Endodermal cell (in vitro differentiated cells): Measurements from ENCODE around the gene KAZALD1. TPM values are rescaled to one million over a fixed set of nuclear protein-coding genes. Genes with fewer than 3 reads are reported as not detected.
"Not testable (repeated sequence)": the region's sequence is repeated elsewhere in the genome, so short reads cannot be mapped to it uniquely, and the experiment has no call there.

Source experiments
- DNase-seq: peaks from one replicate; pipeline ENCODE4 v3.0.0-alpha.2; 2017
- H3K27ac ChIP-seq: 2 replicates; pipeline ENCODE4 v1.5.1; 2013; ENCODE audit warnings: mild to moderate bottlenecking, low read depth, low read length, moderate library complexity
- H3K27me3 ChIP-seq: 2 replicates; pipeline ENCODE4 v1.6.1; 2013; ENCODE audit warnings: mild to moderate bottlenecking, low read length, moderate library complexity; ENCODE audit not compliant: insufficient read depth, control insufficient read depth, poor library complexity, severe bottlenecking
- H3K36me3 ChIP-seq: 2 replicates; pipeline ENCODE4 v1.7.0; 2013; ENCODE audit warnings: mild to moderate bottlenecking, low read length, moderate library complexity; ENCODE audit not compliant: control insufficient read depth, insufficient read depth
- H3K4me1 ChIP-seq: one replicate; pipeline ENCODE4 v1.7.0; 2013; ENCODE audit warnings: low read length; ENCODE audit not compliant: control insufficient read depth, insufficient read depth
- H3K4me3 ChIP-seq: 2 replicates; pipeline ENCODE4 v1.5.1; 2013; ENCODE audit warnings: mild to moderate bottlenecking, low read length, moderate library complexity
- H3K9ac ChIP-seq: 2 replicates; pipeline ENCODE4 v1.6.1; 2013; ENCODE audit warnings: mild to moderate bottlenecking, low read length, moderate library complexity; ENCODE audit not compliant: poor library complexity, severe bottlenecking; ENCODE audit errors: extremely low read depth
- H3K9me3 ChIP-seq: 2 replicates; pipeline ENCODE4 v1.6.1; 2013; ENCODE audit warnings: mild to moderate bottlenecking, low read length, moderate library complexity; ENCODE audit not compliant: control insufficient read depth
- H3K27ac Mint-ChIP-seq: 2 replicates; pipeline ENCODE4 v1.8.0; 2020; ENCODE audit warnings: mixed read lengths
- H3K27me3 Mint-ChIP-seq: 2 replicates; pipeline ENCODE4 v1.8.0; 2021; ENCODE audit warnings: mild to moderate bottlenecking, mixed read lengths; ENCODE audit not compliant: insufficient read depth
- H3K36me3 Mint-ChIP-seq: 2 replicates; pipeline ENCODE4 v1.8.0; 2020; ENCODE audit warnings: low read depth, mixed read lengths
- H3K4me1 Mint-ChIP-seq: 2 replicates; pipeline ENCODE4 v1.8.0; 2020; ENCODE audit warnings: mixed read lengths
- H3K4me3 Mint-ChIP-seq: 2 replicates; pipeline ENCODE4 v1.8.0; 2020; ENCODE audit warnings: mild to moderate bottlenecking, moderate library complexity, mixed read lengths
- H3K9me3 Mint-ChIP-seq: 2 replicates; pipeline ENCODE4 v1.8.0; 2020; ENCODE audit warnings: mild to moderate bottlenecking, mixed read lengths
- WGBS, 2 experiments: methylation state at CpG; one replicate each; pipeline versions ENCODE4 v1.1.5 to v1.1.7; 2013; ENCODE audit warnings: missing lambda C conversion rate in 2 of 2, mixed read lengths in 1 of 2; ENCODE audit not compliant: insufficient coverage in 1 of 2, insufficient read length in 1 of 2; 5-methylcytosine and 5-hydroxymethylcytosine counted together
- total RNA-seq, 2 donors: library from RNA; stranded (reverse); fragmentation: NEBNext Ultra II Directional in 1 of 2; extraction: Animal tissue kit (Norgen Biotek cat#: 25700) in 1 of 2; gene quantifications; 2 replicates in 1 of 2; 3 replicates in 1 of 2; pipeline ENCODE4 v1.2.1, GENCODE V29; 2021
- TF ChIP-seq, protein P1 (sequence below): fragments of 200-600 bp; sonication (generic); conservative IDR thresholded peaks from 2 replicates; pipeline ENCODE4 v1.5.0; 2021; ENCODE audit warnings: antibody characterized with exemption, mild to moderate bottlenecking

The KAZALD1 gene
- total RNA-seq, 2 donors from 2014 or later: 5.2 to 10.0 TPM

DNA sequence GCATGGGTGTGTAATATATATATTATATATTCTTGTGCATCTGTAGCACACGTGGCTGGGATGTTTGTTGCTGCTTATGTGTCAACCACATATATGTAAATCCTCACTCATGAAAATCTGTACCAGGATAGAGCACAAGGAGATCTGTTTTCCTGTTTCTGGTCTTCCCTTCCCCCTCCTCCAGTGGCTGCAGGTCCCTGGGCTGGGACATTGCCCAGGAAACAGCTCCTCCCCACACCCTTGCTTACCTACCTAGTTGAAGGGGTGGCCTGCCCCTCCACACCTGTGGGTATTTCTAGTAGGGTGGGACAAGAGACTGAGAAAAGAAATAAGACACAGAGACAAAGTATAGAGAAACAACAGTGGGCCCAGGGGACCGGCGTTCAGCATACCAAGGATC lies 28.5 kb upstream of the KAZALD1 start:
- TF ChIP-seq, protein P1, sequence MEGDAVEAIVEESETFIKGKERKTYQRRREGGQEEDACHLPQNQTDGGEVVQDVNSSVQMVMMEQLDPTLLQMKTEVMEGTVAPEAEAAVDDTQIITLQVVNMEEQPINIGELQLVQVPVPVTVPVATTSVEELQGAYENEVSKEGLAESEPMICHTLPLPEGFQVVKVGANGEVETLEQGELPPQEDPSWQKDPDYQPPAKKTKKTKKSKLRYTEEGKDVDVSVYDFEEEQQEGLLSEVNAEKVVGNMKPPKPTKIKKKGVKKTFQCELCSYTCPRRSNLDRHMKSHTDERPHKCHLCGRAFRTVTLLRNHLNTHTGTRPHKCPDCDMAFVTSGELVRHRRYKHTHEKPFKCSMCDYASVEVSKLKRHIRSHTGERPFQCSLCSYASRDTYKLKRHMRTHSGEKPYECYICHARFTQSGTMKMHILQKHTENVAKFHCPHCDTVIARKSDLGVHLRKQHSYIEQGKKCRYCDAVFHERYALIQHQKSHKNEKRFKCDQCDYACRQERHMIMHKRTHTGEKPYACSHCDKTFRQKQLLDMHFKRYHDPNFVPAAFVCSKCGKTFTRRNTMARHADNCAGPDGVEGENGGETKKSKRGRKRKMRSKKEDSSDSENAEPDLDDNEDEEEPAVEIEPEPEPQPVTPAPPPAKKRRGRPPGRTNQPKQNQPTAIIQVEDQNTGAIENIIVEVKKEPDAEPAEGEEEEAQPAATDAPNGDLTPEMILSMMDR: no peak
- H3K36me3 ChIP-seq: no peaks in the 10 kb centered on the region
- Mint-ChIP-seq H3K27me3 (peaks cover 92% of the 10 kb centered on the region), H3K27ac (no peak overlapping the region), H3K4me3 (no peak overlapping the region), H3K4me1 (peaks cover 23% of the 10 kb centered on the region), H3K9me3 (no peaks in the 10 kb centered on the region), H3K36me3 (no peaks in the 10 kb centered on the region)
- WGBS, 2 experiments: 80% methylated on average over 1 of the region's 3 CpGs; no CpG with 5 or more reads in 1 of the 2 experiments
- H3K4me1 ChIP-seq: peaks cover 4% of the 10 kb centered on the region
- no peak overlapping the region for H3K9ac ChIP-seq
- H3K27me3 ChIP-seq: peaks cover 81% of the 10 kb centered on the region
- H3K27ac ChIP-seq: no peak overlapping the region
- H3K9me3 ChIP-seq: no peaks in the 10 kb centered on the region
- DNase-seq: no peak
- H3K4me3 ChIP-seq: no peak overlapping the region

DNA sequence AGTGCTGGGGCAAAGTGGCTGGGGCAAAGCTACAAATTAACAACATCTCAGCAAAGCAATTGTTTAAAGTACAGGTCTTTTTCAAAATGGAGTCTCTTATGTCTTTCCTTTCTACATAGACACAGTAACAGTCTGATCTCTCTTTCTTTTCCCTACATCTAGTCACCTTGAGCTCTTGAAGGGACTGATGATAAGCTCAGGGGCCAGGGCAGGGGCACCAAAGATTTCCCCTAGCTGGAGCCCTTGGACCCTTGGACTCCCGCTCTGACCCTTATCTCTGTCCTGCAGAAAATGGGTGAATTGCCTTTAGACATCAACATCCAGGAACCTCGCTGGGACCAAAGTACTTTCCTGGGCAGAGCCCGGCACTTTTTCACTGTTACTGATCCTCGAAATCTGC lies 27.4 kb upstream of the KAZALD1 start:
- H3K4me1 ChIP-seq, H3K4me3 ChIP-seq, DNase-seq, H3K36me3 Mint-ChIP-seq, H3K4me3 Mint-ChIP-seq, H3K9ac ChIP-seq, H3K36me3 ChIP-seq, H3K27ac ChIP-seq, H3K27ac Mint-ChIP-seq, H3K9me3 Mint-ChIP-seq, H3K9me3 ChIP-seq: not testable (repeated sequence)
- Mint-ChIP-seq H3K4me1 (peaks cover 18% of the 10 kb centered on the region), H3K27me3 (peaks cover 90% of the 10 kb centered on the region)
- peaks cover 93% of the 10 kb centered on the region for H3K27me3 ChIP-seq
- WGBS, 2 experiments: 88 to 91% methylated on average over 4 of the region's 4 CpGs

DNA sequence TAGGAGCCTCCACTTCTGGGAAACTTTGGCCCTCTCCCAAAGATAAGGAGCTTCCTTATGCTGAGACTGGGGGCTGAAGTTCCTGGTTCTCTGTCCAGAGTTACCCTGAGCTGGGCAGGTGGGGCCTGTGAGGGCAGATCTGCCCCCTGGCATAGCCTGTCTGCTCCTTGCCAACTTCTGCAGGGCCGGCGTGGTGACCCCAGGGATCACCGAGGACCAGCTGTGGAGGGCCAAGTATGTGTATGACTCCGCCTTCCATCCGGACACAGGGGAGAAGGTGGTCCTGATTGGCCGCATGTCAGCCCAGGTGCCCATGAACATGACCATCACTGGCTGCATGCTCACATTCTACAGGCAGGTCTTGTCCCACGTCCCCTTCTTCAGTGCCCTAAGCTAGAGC lies 26.5 kb upstream of the KAZALD1 start:
- Mint-ChIP-seq H3K36me3 (no peaks in the 10 kb centered on the region), H3K27me3 (peaks cover 90% of the 10 kb centered on the region)
- 87 to 89% methylated on average over 4 to 7 of the region's 7 CpGs for WGBS, 2 experiments

More for the DNA sequence above, 26.5 kb upstream of the KAZALD1 start:
- Mint-ChIP-seq H3K4me3 (no peak overlapping the region), H3K27ac (no peak overlapping the region), H3K4me1 (peaks cover 14% of the 10 kb centered on the region), H3K9me3 (no peaks in the 10 kb centered on the region)
- DNase-seq: no peak
- TF ChIP-seq, protein P1: no peak
- Histone ChIP-seq H3K36me3 (no peaks in the 10 kb centered on the region), H3K4me3 (no peak overlapping the region), H3K9me3 (no peaks in the 10 kb centered on the region), H3K27ac (no peak overlapping the region), H3K27me3 (peaks cover 98% of the 10 kb centered on the region), H3K4me1 (peaks cover 4% of the 10 kb centered on the region), H3K9ac (no peak overlapping the region)
